IMR-90 (cell line): ENCODE measurements around the gene MICAL2. TPM values are rescaled to one million over a fixed set of nuclear protein-coding genes. Genes with fewer than 3 reads are reported as not detected.

Source experiments
- ATAC-seq: fragments of 200-7000 bp; cut with Tn5 transposase; 2 replicates; pipeline ENCODE4 v1.9.1; 2020; ENCODE audit warnings: low read depth, mild to moderate bottlenecking, moderate library complexity
- BruUV-seq: library from RNA; stranded (reverse); fragments of 400-500 nt; replicated peaks from 2 replicates; lab custom pipeline; 2021; lab: Mats Ljungman, UMichigan
- CTCF ChIA-PET: fragments of 300-600 bp; formaldehyde crosslinking; extraction: SDS; loops from one replicate; lab custom pipeline; 2021; ENCODE audit warnings: antibody characterized with exemption; lab: Yijun Ruan, JAX
- POLR2A ChIA-PET: fragments of 300-600 bp; sonication (Branson Sonifier 250); formaldehyde crosslinking; loops from one replicate; lab custom pipeline; 2022; ENCODE audit warnings: antibody characterized with exemption; ENCODE audit not compliant: unreplicated experiment; lab: Charles Lee
- DNase-seq: peaks from one replicate; pipeline ENCODE4 v3.0.0; 2013
- H2AFZ ChIP-seq: replicated peaks from 2 replicates; pipeline ENCODE3; 2013; ENCODE audit warnings: low read length, mild to moderate bottlenecking; ENCODE audit not compliant: poor library complexity
- H2AK5ac ChIP-seq: 2 replicates; pipeline ENCODE4 v1.6.1; 2013; ENCODE audit warnings: low read depth, low read length, inconsistent platforms
- H2AK9ac ChIP-seq: replicated peaks from 2 replicates; pipeline ENCODE3; 2013; ENCODE audit warnings: mild to moderate bottlenecking, low read depth, low read length, moderate library complexity; ENCODE audit not compliant: poor library complexity
- H2BK120ac ChIP-seq: 2 replicates; pipeline ENCODE4 v1.6.1; 2013; ENCODE audit warnings: low read depth, low read length, inconsistent platforms
- H2BK15ac ChIP-seq: 3 replicates; pipeline ENCODE4 v1.6.1; 2013; ENCODE audit warnings: low read depth, low read length, inconsistent platforms
- H2BK20ac ChIP-seq: 2 replicates; pipeline ENCODE4 v1.6.1; 2013; ENCODE audit warnings: low read depth, mild to moderate bottlenecking, inconsistent platforms, low read length, moderate library complexity
- H2BK5ac ChIP-seq: 2 replicates; pipeline ENCODE4 v1.6.1; 2013; ENCODE audit warnings: mild to moderate bottlenecking, low read depth, low read length, inconsistent platforms; ENCODE audit not compliant: poor library complexity, severe bottlenecking
- H3K14ac ChIP-seq: replicated peaks from 2 replicates; pipeline ENCODE4 v1.6.1; 2013; ENCODE audit warnings: low read depth, low read length, inconsistent platforms
- H3K18ac ChIP-seq: 2 replicates; pipeline ENCODE4 v1.6.1; 2013; ENCODE audit warnings: low read depth, low read length, control low read depth
- H3K23ac ChIP-seq: 2 replicates; pipeline ENCODE4 v1.6.1; 2013; ENCODE audit warnings: low read depth, low read length, inconsistent platforms
- H3K27ac ChIP-seq: 2 replicates; pipeline ENCODE4 v1.5.1; 2013; ENCODE audit warnings: mild to moderate bottlenecking, control low read depth, low read length; ENCODE audit not compliant: insufficient read depth
- H3K27me3 ChIP-seq: 2 replicates; pipeline ENCODE4 v1.6.1; 2013; ENCODE audit warnings: low read length; ENCODE audit not compliant: control insufficient read depth, insufficient read depth
- H3K36me3 ChIP-seq: 2 replicates; pipeline ENCODE4 v1.6.1; 2013; ENCODE audit warnings: low read length, mixed read lengths; ENCODE audit not compliant: control insufficient read depth, insufficient read depth
- H3K4ac ChIP-seq: 2 replicates; pipeline ENCODE4 v1.6.1; 2013; ENCODE audit warnings: low read depth, low read length, inconsistent platforms
- H3K4me1 ChIP-seq: 2 replicates; pipeline ENCODE4 v1.6.1; 2013; ENCODE audit warnings: low read length, mixed read lengths; ENCODE audit not compliant: control insufficient read depth, insufficient read depth
- H3K4me2 ChIP-seq: 2 replicates; pipeline ENCODE4 v1.6.1; 2013; ENCODE audit warnings: low read depth, mild to moderate bottlenecking, control low read depth, low read length, moderate library complexity
- H3K4me3 ChIP-seq: 2 replicates; pipeline ENCODE4 v1.5.1; 2013; ENCODE audit warnings: low read depth, mild to moderate bottlenecking, control low read depth, low read length, moderate library complexity; ENCODE audit not compliant: insufficient read depth
- H3K56ac ChIP-seq: 2 replicates; pipeline ENCODE4 v1.6.1; 2013; ENCODE audit warnings: low read length, inconsistent platforms; ENCODE audit not compliant: insufficient read depth; ENCODE audit errors: extremely low read depth
- H3K79me1 ChIP-seq, 2 experiments: 2 replicates each; pipeline ENCODE4 v1.6.1; 2013; ENCODE audit warnings: low read length in 2 of 2, inconsistent platforms in 1 of 2, low read depth in 1 of 2
- H3K9ac ChIP-seq: 2 replicates; pipeline ENCODE4 v1.6.1; 2013; ENCODE audit warnings: low read depth, low read length, control low read depth
- H3K9me1 ChIP-seq: 2 replicates; pipeline ENCODE4 v1.6.1; 2013; ENCODE audit warnings: low read length, inconsistent platforms; ENCODE audit not compliant: insufficient read depth
- H3K9me3 ChIP-seq: 2 replicates; pipeline ENCODE4 v1.6.1; 2013; ENCODE audit warnings: low read length; ENCODE audit not compliant: control insufficient read depth, insufficient read depth
- H4K20me1 ChIP-seq: 2 replicates; pipeline ENCODE4 v1.6.1; 2013; ENCODE audit warnings: low read length, inconsistent platforms; ENCODE audit not compliant: insufficient read depth
- H4K5ac ChIP-seq: 2 replicates; pipeline ENCODE4 v1.6.1; 2013; ENCODE audit warnings: mild to moderate bottlenecking, low read depth, low read length, control low read depth
- H4K8ac ChIP-seq, 2 experiments: 2 replicates each; pipeline ENCODE4 v1.6.1; 2013; ENCODE audit warnings: low read depth in 2 of 2, low read length in 2 of 2, control low read depth in 1 of 2, inconsistent platforms in 1 of 2
- H4K91ac ChIP-seq: 2 replicates; pipeline ENCODE4 v1.6.1; 2013; ENCODE audit warnings: low read depth, low read length, inconsistent platforms; ENCODE audit not compliant: insufficient read depth
- BHLHE40 ChIP-seq: fragments of 150-350 bp; IDR thresholded peaks from 2 replicates; pipeline ENCODE4 v1.6.1; 2016; ENCODE audit warnings: mild to moderate bottlenecking, low read depth, low read length
- CEBPB ChIP-seq: IDR thresholded peaks from 2 replicates; pipeline ENCODE4 v1.6.1; 2012; ENCODE audit warnings: low read depth, low read length, improper control_type of control experiment
- CHD1 ChIP-seq: IDR thresholded peaks from 2 replicates; pipeline ENCODE4 v1.6.1; 2012; ENCODE audit warnings: low read depth, low read length, improper control_type of control experiment
- CTCF ChIP-seq: conservative IDR thresholded peaks from 2 replicates; pipeline ENCODE4 v1.5.1; 2012; ENCODE audit warnings: mild to moderate bottlenecking, low read depth, low read length, improper control_type of control experiment
- FOS ChIP-seq: fragments of 150-350 bp; IDR thresholded peaks from 2 replicates; pipeline ENCODE4 v1.6.1; 2016; ENCODE audit warnings: low read depth, low read length
- MAFK ChIP-seq: IDR thresholded peaks from 2 replicates; pipeline ENCODE4 v1.6.1; 2012; ENCODE audit warnings: low read depth, low read length, improper control_type of control experiment
- MAZ ChIP-seq: IDR thresholded peaks from 2 replicates; pipeline ENCODE4 v1.6.1; 2012; ENCODE audit warnings: low read depth, mild to moderate bottlenecking, low read length, improper control_type of control experiment, moderate library complexity, borderline replicate concordance
- MXI1 ChIP-seq: IDR thresholded peaks from 2 replicates; pipeline ENCODE4 v1.6.1; 2012; ENCODE audit warnings: low read depth, mild to moderate bottlenecking, low read length, moderate library complexity, borderline replicate concordance
- NFE2L2 ChIP-seq: fragments of 150-350 bp; IDR thresholded peaks from 2 replicates; pipeline ENCODE4 v1.6.1; 2016; ENCODE audit warnings: low read depth, mild to moderate bottlenecking, low read length
- POLR2A ChIP-seq: IDR thresholded peaks from 2 replicates; pipeline ENCODE4 v1.6.1; 2012; ENCODE audit warnings: mild to moderate bottlenecking, low read depth, low read length
- RFX5 ChIP-seq: IDR thresholded peaks from 2 replicates; pipeline ENCODE4 v1.8.0; 2012; ENCODE audit warnings: low read depth, mild to moderate bottlenecking, low read length, moderate library complexity
- SMC3 ChIP-seq: fragments of 150-350 bp; IDR thresholded peaks from 2 replicates; pipeline ENCODE4 v1.6.1; 2016; ENCODE audit warnings: low read depth, mild to moderate bottlenecking, antibody characterized with exemption, low read length, moderate library complexity
- WGBS, 2 experiments: methylation state at CpG; one replicate each; pipeline versions ENCODE4 v1.1.5 to v1.1.7; 2013; ENCODE audit warnings: missing lambda C conversion rate in 2 of 2; ENCODE audit not compliant: insufficient read length in 1 of 2; ENCODE audit errors: extremely low coverage in 2 of 2; 5-methylcytosine and 5-hydroxymethylcytosine counted together
- dilution Hi-C: fragments of 300-500 bp; cut with HindIII; formaldehyde crosslinking; loops from one replicate; pipeline ENCODE4 v1.14.3; 2018; ENCODE audit warnings: low sequenced_read_pairs; ENCODE audit not compliant: unreplicated experiment
- in situ Hi-C: fragments of 300-500 bp; cut with MboI; formaldehyde crosslinking; loops from 3 replicates; pipeline ENCODE4 v1.14.3; 2019; ENCODE audit warnings: low sequenced_read_pairs, inconsistent platforms, mixed read lengths
- intact Hi-C: fragments of 100-400 bp; cut with micrococcal nuclease; formaldehyde crosslinking; loops from 2 replicates; pipeline ENCODE4 v1.10.0; 2022
- polyA plus RNA-seq, 3 experiments: library from polyadenylated mRNA; depleted of rRNA; stranded (reverse); fragments of >200 nt; gene quantifications; 2 replicates each; pipeline ENCODE4 v1.2.3, GENCODE V29; 2012; ENCODE audit warnings: low replicate concordance in 1 of 3
- total RNA-seq: library from RNA; depleted of rRNA; stranded (reverse); fragments of >200 nt; gene quantifications from 2 replicates; pipeline ENCODE4 v1.2.3, GENCODE V29; 2012
- TF ChIP-seq, protein P1 (sequence below): fragments of 150-350 bp; IDR thresholded peaks from 2 replicates; pipeline ENCODE4 v1.6.1; 2017; ENCODE audit warnings: mild to moderate bottlenecking, antibody characterized with exemption, low read length, low read depth

Gene MICAL2
- total and polyA plus RNA-seq, 2 of the 4 experiments (the other 2 are of a cell fraction): 170 to 336 TPM

DNA sequence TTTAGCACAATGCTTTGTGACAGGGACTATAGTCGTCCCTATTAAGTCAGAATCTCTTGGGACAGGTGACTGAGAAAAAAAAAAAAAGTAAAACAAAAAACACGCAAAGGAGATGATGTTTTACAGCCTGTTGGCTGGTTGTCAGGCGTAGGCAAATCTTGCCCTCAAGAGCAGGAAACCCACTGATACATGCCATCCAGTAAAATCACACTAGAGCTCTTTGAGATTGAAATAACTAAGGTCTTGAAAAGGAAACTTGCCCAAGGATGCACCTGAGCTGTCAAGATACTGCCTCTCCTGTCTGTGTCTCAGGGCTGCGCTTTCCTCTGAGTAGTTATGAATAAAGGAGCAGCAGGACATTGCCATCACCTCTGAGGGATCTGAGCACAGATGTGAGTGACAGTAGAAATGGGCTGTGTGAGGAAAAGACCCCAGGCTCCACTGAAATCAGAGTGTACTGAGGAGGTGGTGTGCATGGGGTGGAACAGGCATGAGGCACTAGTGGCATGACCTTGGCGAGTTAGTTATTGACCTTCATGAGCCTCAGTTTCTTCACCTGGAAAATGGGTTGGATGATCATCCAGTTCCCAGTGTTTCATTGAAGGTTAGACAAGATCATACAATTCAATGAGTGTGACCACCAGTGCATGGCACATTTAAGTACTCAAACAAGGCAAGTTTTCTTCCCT is 23.3 kb downstream of the MICAL2 start:
- no peak overlapping the region for H4K8ac ChIP-seq
- H3K14ac ChIP-seq: no peak overlapping the region
- no CpG with 5 or more reads among the region's 5 CpGs for WGBS, 2 experiments
- no peak overlapping the region for H2AFZ ChIP-seq
- H4K20me1 ChIP-seq: peaks cover 75% of the 10 kb centered on the region
- no TSS peak for BruUV-seq
- POLR2A ChIA-PET: no interaction called here
- H3K4me3 ChIP-seq: no peak overlapping the region
- in situ Hi-C loops (no loop called here), intact Hi-C loops (no loop called here), dilution Hi-C loops (no loop called here)
- no peak overlapping the region for H3K9ac ChIP-seq
- no peak for ATAC-seq
- H3K79me1 ChIP-seq: peaks cover 11 to 93% of the 10 kb centered on the region in 2 experiments
- TF ChIP-seq RFX5: no peak
- TF ChIP-seq MAFK: no peak
- TF ChIP-seq SMC3: no peak
- TF ChIP-seq NFE2L2: no peak
- no peak for TF ChIP-seq CTCF
- TF ChIP-seq BHLHE40: no peak
- TF ChIP-seq, protein P1, sequence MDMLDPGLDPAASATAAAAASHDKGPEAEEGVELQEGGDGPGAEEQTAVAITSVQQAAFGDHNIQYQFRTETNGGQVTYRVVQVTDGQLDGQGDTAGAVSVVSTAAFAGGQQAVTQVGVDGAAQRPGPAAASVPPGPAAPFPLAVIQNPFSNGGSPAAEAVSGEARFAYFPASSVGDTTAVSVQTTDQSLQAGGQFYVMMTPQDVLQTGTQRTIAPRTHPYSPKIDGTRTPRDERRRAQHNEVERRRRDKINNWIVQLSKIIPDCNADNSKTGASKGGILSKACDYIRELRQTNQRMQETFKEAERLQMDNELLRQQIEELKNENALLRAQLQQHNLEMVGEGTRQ: no peak
- TF ChIP-seq POLR2A: no peak
- no peak for TF ChIP-seq CEBPB
- TF ChIP-seq MXI1: no peak
- TF ChIP-seq MAZ: no peak
- no peak for TF ChIP-seq CHD1
- TF ChIP-seq FOS: no peak
- peaks cover 30% of the 10 kb centered on the region for H3K4me1 ChIP-seq
- H3K56ac ChIP-seq: no peak overlapping the region
- peak overlapping the region; percentile 13; the same call in 1 of the 2 replicates for H2AK5ac ChIP-seq
- no peak overlapping the region for H2AK9ac ChIP-seq
- H3K27ac ChIP-seq: no peak overlapping the region
- no peak overlapping the region; the same call in 1 of the 2 replicates for H4K91ac ChIP-seq
- H3K4me2 ChIP-seq: no peak overlapping the region
- H3K27me3 ChIP-seq: no peaks in the 10 kb centered on the region
- no peak overlapping the region for H2BK120ac ChIP-seq
- H2BK15ac ChIP-seq: no peak overlapping the region
- no peaks in the 10 kb centered on the region; the same call in 1 of the 2 replicates for H3K36me3 ChIP-seq
- H3K9me3 ChIP-seq: no peaks in the 10 kb centered on the region
- no peak for DNase-seq
- H2BK20ac ChIP-seq: no peak overlapping the region
- no peak overlapping the region for H3K18ac ChIP-seq
- H3K4ac ChIP-seq: no peak overlapping the region
- no peak overlapping the region for H2BK5ac ChIP-seq
- peak overlapping the region; percentile 56 for H3K23ac ChIP-seq
- CTCF ChIA-PET: interaction anchor here (1.3 kb wide), 1 partner anchor 15 kb away, joined by 3 read pairs; no protein-coding TSS in a partner anchor
- peaks cover 61% of the 10 kb centered on the region for H3K9me1 ChIP-seq
- H4K5ac ChIP-seq: no peak overlapping the region
